GM19468 (cell line): ENCODE results near the gene GTSE1.

Source experiments
- ATAC-seq: cut with Tn5 transposase; IDR thresholded peaks from one replicate; pipeline ENCODE4 v1.9.1; 2021; ENCODE audit warnings: mild to moderate bottlenecking, moderate library complexity, moderate number of reproducible peaks; ENCODE audit not compliant: unreplicated experiment; ENCODE audit errors: extremely low read depth

GTSE1 gene

GRCh38 chr22:46374663-46375474, 78.2 kb downstream of the GTSE1 start:
- ATAC-seq: no peak

GRCh38 chr22:46376111-46376510, 79.4 kb downstream of the GTSE1 start:
- ATAC-seq: no peak

- no peak for ATAC-seq
Observed at GRCh38 chr22:46376908-46377524, 80.3 kb downstream of the GTSE1 start.

GRCh38 chr22:46377525-46378425, 81.1 kb downstream of the GTSE1 start:
- ATAC-seq: no peak

GRCh38 chr22:46378426-46379065, 81.9 kb downstream of the GTSE1 start:
- ATAC-seq: no peak

GRCh38 chr22:46379066-46379930, 82.6 kb downstream of the GTSE1 start:
- no peak for ATAC-seq

GRCh38 chr22:46380069-46380468, 83.4 kb downstream of the GTSE1 start:
- ATAC-seq: no peak
